IPS DF 6.9 (cell line): ENCODE measurements around the gene KRTAP20-3.

Source experiments
- DNase-seq: peaks from one replicate; pipeline ENCODE4 v3.0.0-alpha.2; 2013; ENCODE audit warnings: low read depth, low spot score
- H3K27ac ChIP-seq: one replicate; pipeline ENCODE4 v1.5.1; 2013; ENCODE audit warnings: low read length, control low read depth
- H3K27me3 ChIP-seq: 2 replicates; pipeline ENCODE4 v1.6.1; 2013; ENCODE audit warnings: mild to moderate bottlenecking, low read length; ENCODE audit not compliant: control insufficient read depth, insufficient read depth
- H3K36me3 ChIP-seq: 2 replicates; pipeline ENCODE4 v1.6.1; 2013; ENCODE audit warnings: low read length; ENCODE audit not compliant: control insufficient read depth, insufficient read depth
- H3K4me1 ChIP-seq: 2 replicates; pipeline ENCODE4 v1.6.1; 2013; ENCODE audit warnings: low read length; ENCODE audit not compliant: control insufficient read depth, insufficient read depth
- H3K4me3 ChIP-seq: 2 replicates; pipeline ENCODE4 v1.5.1; 2013; ENCODE audit warnings: mild to moderate bottlenecking, low read length
- H3K9me3 ChIP-seq: 2 replicates; pipeline ENCODE4 v1.6.1; 2013; ENCODE audit warnings: low read length, inconsistent platforms; ENCODE audit not compliant: control insufficient read depth, insufficient read depth
- WGBS: extraction: QIAGEN DNeasy Blood & Tissue Kit; methylation state at CpG from one replicate; pipeline ENCODE4 v1.1.7; 2013; ENCODE audit warnings: mixed read lengths, missing lambda C conversion rate; ENCODE audit not compliant: insufficient read length, insufficient coverage; 5-methylcytosine and 5-hydroxymethylcytosine counted together

The KRTAP20-3 gene

DNA sequence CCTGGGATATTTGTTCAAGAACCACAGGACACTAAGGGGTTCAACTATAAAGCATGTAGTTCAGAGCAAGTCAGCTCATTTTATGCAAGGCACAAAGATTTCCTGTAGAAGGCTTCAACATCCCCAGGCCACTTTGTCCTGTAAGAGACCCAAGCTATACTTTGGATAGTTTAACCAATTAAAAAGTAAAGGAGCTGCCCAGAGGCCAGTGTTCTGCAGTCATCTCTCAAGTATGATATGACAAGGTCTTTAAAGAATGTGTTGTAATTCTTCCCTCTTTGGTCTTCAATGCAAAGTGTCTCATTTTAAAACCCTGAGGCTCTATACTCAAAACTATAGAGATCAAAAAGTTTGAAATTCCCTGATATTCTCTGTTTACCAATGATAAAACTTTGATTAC, 34.1 kb downstream of the KRTAP20-3 start:
- no peak for DNase-seq
- H3K4me3 ChIP-seq = no peak overlapping the region
- H3K36me3 ChIP-seq = no peaks in the 10 kb centered on the region

DNA sequence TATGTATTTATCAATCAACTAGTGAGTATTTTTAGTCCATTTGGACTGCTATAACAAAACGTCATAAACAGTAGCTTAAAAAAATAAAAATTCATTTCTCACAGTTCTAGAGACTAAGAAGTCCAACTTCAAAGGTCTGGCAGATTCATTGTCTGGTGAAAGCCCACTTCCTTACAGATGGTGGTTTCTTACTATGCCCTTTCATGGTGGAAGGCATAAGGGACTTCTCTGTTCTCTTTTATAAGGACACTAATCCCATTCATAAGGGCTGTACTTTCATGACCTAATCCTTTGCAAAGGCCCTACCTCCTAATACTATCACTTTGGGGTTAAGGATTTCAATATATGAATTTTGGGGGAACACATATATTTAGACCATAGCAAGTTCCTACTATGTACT, 37.9 kb downstream of the KRTAP20-3 start:
- no peaks in the 10 kb centered on the region; the same call in 1 of the 2 replicates for H3K27me3 ChIP-seq
- peaks cover 4% of the 10 kb centered on the region for H3K9me3 ChIP-seq
- H3K4me1 ChIP-seq = no peaks in the 10 kb centered on the region
- WGBS = no CpG with 5 or more reads among the region's 1 CpG
- no peaks in the 10 kb centered on the region for H3K36me3 ChIP-seq
- no peak for DNase-seq
- H3K27ac ChIP-seq = no peak overlapping the region
- no peak overlapping the region for H3K4me3 ChIP-seq

More for the DNA sequence above, 34.1 kb downstream of the KRTAP20-3 start:
- H3K4me1 ChIP-seq = no peaks in the 10 kb centered on the region
- peaks cover 8% of the 10 kb centered on the region for H3K9me3 ChIP-seq
- no peak overlapping the region for H3K27ac ChIP-seq
- H3K27me3 ChIP-seq = no peaks in the 10 kb centered on the region; the same call in 1 of the 2 replicates

GRCh38 chr21:30684506-30684905, 41.8 kb downstream of the KRTAP20-3 start:
- Histone ChIP-seq H3K4me3 (no peak overlapping the region), H3K9me3 (peaks cover 7% of the 10 kb centered on the region), H3K4me1 (no peaks in the 10 kb centered on the region), H3K27me3 (no peaks in the 10 kb centered on the region; the same call in 1 of the 2 replicates), H3K36me3 (no peaks in the 10 kb centered on the region), H3K27ac (no peak overlapping the region)
- no peak for DNase-seq
- no CpG with 5 or more reads among the region's 6 CpGs for WGBS

- no peak for DNase-seq
- no peaks in the 10 kb centered on the region for H3K36me3 ChIP-seq
- no CpG with 5 or more reads among the region's 7 CpGs for WGBS
- H3K4me3 ChIP-seq = no peak overlapping the region
- H3K27me3 ChIP-seq = no peaks in the 10 kb centered on the region
- H3K9me3 ChIP-seq = peaks cover 4% of the 10 kb centered on the region
- H3K4me1 ChIP-seq = no peaks in the 10 kb centered on the region
- no peak overlapping the region for H3K27ac ChIP-seq
Measured at GRCh38 chr21:30689822-30690221, 47.2 kb downstream of the KRTAP20-3 start.
